T-helper 22 cell (primary cell): Measurements from ENCODE around the gene PNMA1.

ENCODE experiments used
- DNase-seq: peaks from one replicate; pipeline ENCODE4 v3.0.0-alpha.2; 2020; ENCODE audit warnings: low read depth

Gene PNMA1

DNA sequence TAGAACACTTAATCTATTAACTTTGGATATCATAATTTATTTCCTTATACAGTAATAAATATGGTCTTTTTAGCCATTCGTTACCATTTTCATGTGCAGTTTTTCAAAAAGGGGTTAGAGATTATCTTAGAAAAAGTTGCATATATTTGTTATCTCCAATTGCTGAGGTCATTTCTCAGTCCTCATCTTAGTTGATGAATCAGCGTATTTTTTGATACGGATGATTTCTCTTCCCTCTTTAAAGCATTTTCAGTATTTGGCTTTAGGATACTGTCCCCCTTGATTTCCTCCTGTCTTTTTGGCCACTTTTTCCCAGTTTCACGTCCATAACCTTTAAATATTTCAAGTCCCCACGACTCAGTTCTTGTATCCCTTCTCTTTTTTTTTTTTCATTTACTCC lies 47.6 kb downstream of the PNMA1 start:
- no peak for DNase-seq

DNA sequence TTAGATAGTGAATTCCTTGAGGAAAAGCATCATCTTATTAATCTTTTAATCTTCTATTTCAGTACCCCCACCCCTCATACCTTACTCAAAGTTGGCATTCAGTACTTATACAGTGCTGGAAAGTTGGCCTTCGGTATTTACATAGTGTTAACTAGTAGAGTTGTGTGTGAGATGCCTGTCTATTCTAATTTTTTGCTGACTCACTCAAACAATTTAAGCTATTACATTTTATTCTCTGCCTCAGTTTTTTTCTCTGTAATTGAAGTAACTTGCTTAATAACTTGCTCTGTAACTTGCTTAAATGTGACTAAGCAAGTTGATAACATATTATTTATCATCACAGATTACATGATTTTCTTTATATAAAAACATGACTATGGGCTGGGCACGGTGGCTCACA lies 49.1 kb downstream of the PNMA1 start:
- no peak for DNase-seq

DNA sequence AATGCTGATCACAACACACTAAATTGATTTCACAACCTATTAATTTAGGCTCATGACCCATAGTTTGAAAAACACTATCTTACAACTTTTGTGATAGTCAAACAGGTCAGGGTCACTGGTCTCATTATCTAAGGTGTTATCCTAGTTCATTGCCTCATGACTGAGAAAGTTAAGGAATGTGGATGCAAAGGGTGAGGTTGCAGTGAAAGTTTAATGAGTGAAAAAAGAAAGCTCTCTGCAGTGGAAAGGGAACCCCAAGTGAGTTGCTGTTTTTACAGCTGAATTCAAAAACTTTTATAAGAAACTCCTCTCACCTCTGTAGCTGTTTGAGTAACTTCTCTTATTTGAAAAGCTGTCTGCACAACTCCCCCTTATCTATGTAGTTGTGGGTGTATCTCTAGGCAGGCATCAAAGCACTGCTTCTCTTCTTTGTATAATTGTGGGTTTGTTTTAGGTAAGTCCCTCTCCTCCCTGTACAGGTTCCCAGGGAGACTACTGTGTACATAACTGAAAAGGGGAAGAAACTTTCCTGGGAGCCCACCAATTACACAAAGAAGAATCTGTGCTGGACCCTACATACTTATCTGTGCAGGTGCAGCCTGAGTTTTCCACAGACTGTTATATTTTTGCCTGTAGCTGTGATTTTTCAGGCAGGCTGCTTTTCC lies 50.5 kb downstream of the PNMA1 start:
- no peak for DNase-seq

DNA sequence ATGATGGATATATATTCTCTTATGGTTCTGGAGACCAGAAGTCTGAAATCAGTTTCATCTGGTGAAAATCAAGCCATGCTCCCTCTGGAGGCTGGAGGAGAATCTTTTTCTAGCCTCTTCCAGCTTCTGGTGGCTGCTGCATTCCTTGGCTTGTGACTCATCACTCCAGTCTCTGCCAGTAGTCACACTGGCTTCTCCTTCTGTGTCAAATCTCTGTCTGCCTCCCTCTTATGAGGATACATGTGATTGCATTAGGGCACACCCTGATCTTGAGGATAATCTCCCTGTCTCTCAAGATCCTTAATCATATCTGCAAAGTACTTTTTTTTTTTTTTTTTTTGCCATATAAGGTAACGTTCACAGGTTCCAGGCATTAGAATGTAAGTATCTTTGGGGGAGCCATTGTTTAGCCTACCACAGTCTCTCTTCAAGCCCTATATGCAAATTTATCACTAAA lies 51.7 kb downstream of the PNMA1 start:
- no peak for DNase-seq

DNA sequence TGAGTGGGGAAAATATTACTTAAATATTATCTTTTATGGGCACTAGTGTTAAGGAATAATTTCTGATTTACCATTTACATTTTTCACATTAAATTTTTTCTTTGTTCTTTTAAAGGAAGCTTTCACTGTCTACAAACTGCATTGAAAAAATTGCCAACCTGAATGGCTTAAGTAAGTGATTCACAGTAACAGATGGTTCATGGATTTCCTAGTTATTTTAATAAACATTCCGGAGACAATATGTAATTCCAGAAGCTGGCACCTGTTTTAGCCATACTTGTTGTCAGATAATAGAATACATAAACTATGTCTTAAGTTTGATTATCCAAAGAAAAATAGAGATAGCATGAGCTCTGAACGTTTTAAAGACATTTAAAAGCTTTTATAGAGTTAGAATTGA lies 52.3 kb downstream of the PNMA1 start:
- DNase-seq: no peak
